Measurements from ENCODE around the gene PITHD1. TPM values are rescaled to one million over a fixed set of nuclear protein-coding genes. Genes with fewer than 3 reads are reported as not detected.
A peak's percentile ranks its signal among the peaks of the same experiment; 100 is the strongest.
"Not testable (repeated sequence)": the region's sequence is repeated elsewhere in the genome, so short reads cannot be mapped to it uniquely, and the experiment has no call there.

The PITHD1 gene
- total and polyA plus RNA-seq, 10 of the 15 experiments (the other 5 are each of a cell fraction or from before 2014, with no cell fraction given): 23.7 to 82.2 (median 67.0) TPM

DNA sequence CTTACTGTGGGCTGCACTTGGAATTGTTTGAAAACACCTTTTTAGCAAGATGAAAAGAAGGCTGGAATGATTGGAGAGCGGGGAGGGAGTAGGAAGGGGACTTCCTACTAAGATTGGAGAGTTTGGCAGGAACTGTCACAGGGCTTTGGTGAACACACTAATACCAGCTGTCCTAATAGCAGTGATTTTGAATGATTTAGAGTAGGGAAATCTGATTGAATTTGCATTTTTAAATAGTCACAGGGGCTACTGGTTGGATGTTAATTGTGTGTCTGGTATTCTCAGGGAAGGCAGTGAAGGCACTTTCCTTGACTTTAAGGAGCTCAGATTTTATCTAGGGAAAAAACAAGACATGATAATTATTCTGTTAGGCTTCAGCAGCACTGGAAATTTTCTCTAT, 49.5 kb downstream of the PITHD1 start:
- 93% methylated on average over 1 of the region's 1 CpG for WGBS (ENCODE audit: insufficient coverage, insufficient replicate concordance, low lambda C conversion rate, missing lambda C conversion rate)
- ChIA-PET RAD21 (ENCODE audit: unreplicated experiment) (interaction anchor here (1.6 kb wide), 1 partner anchor 11 kb away, joined by 5 read pairs; no protein-coding TSS in a partner anchor), POLR2A (interaction anchor here (1.5 kb wide), 1 partner anchor 82 kb away, joined by 3 read pairs; no protein-coding TSS in a partner anchor), SMC1A (ENCODE audit: uncharacterized antibody, unreplicated experiment) (interaction anchor here (1.0 to 1.4 kb wide), 3 partner anchors 11 to 21 kb away, joined by 3 read pairs; no protein-coding TSS in a partner anchor), CTCF (interaction anchor here (0.7 to 1.1 kb wide), 2 partner anchors 17 to 81 kb away, joined by 3 to 6 read pairs; no protein-coding TSS in a partner anchor)
- Histone ChIP-seq H3K4me2 (ENCODE audit: control insufficient read depth, insufficient read depth) (no peak overlapping the region), H3K79me2 (ENCODE audit: control insufficient read depth, insufficient read depth, low read length) (peaks cover 10% of the 10 kb centered on the region), H3K4me3 (no peak overlapping the region), H3K9me3 (replicated peaks; ENCODE audit: control insufficient read depth, insufficient read depth, low read length) (no peaks in the 10 kb centered on the region), H3K36me3 (ENCODE audit: control insufficient read depth in 2 of 2, insufficient read depth in 2 of 2, low read length in 1 of 2) (no peaks in the 10 kb centered on the region), H4K20me1 (ENCODE audit: control insufficient read depth, insufficient read depth) (no peaks in the 10 kb centered on the region), H3K4me1 (ENCODE audit: control insufficient read depth, insufficient read depth, low read length) (no peaks in the 10 kb centered on the region), H3K27ac (ENCODE audit: control insufficient read depth, insufficient read depth) (no peak overlapping the region), H3K9ac (ENCODE audit: control insufficient read depth, insufficient read depth, low read length) (no peak overlapping the region), H2AFZ (ENCODE audit: control insufficient read depth, low read depth, low read length) (no peak overlapping the region), H3K27me3 (replicated peaks in 1 of 2; ENCODE audit: control insufficient read depth in 2 of 2, insufficient read depth in 2 of 2, low read length in 1 of 2) (no peaks in the 10 kb centered on the region)
- no peak for TF ChIP-seq TCF7 (IDR thresholded peaks at IDR 0.05; ENCODE audit: borderline replicate concordance)
- TF ChIP-seq CHD4 (IDR thresholded peaks at IDR 0.05): no peak
- no peak for TF ChIP-seq JUNB (IDR thresholded peaks at IDR 0.05)
- DNase-seq (ENCODE audit: low read depth, low spot score) (no peak), ATAC-seq (no peak), FAIRE-seq (peak; percentile 13)
- no TSS peak for BruUV-seq (replicated peaks)
- in situ Hi-C loops (cut with MboI): no loop called here
- intact Hi-C loops (cut with micrococcal nuclease; ENCODE audit: unreplicated experiment): no loop called here

DNA sequence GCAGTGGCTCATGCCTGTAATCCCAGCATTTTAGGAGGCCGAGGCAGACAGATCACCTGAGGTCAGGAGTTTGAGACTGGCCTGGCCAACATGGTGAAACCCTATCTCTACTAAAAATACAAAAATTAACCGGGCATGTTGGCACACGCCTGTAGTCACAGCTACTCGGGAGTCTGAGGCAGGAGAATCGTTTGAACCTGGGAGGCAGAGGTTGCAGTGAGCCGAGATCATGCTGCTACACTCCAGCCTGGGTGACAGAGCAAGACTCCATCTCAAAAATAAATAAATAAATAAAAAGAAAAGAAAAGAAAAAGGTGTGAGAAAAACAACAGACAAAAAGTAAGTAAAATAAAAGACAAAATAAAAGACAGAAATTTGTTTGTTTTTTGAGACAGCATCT, 55.9 kb downstream of the PITHD1 start:
- H3K4me1 ChIP-seq (ENCODE audit: control insufficient read depth, insufficient read depth, low read length); H3K9ac ChIP-seq (ENCODE audit: control insufficient read depth, insufficient read depth, low read length); BruUV-seq (replicated peaks); H3K27me3 ChIP-seq (replicated peaks in 1 of 2; ENCODE audit: control insufficient read depth in 2 of 2, insufficient read depth in 2 of 2, low read length in 1 of 2); H3K9me3 ChIP-seq (replicated peaks; ENCODE audit: control insufficient read depth, insufficient read depth, low read length); H3K4me3 ChIP-seq; H3K27ac ChIP-seq (ENCODE audit: control insufficient read depth, insufficient read depth); in situ Hi-C loops (cut with MboI); H3K4me2 ChIP-seq (ENCODE audit: control insufficient read depth, insufficient read depth); FAIRE-seq; H4K20me1 ChIP-seq (ENCODE audit: control insufficient read depth, insufficient read depth); H3K79me2 ChIP-seq (ENCODE audit: control insufficient read depth, insufficient read depth, low read length); H3K36me3 ChIP-seq (ENCODE audit: control insufficient read depth in 2 of 2, insufficient read depth in 2 of 2, low read length in 1 of 2); DNase-seq (ENCODE audit: low read depth, low spot score); intact Hi-C loops (cut with micrococcal nuclease; ENCODE audit: unreplicated experiment); ATAC-seq: not testable (repeated sequence)
- RAD21 ChIA-PET (ENCODE audit: unreplicated experiment): interaction anchor here (0.8 to 1.5 kb wide), 2 partner anchors 23 to 82 kb away, joined by 3 to 5 read pairs; no protein-coding TSS in a partner anchor
- CTCF ChIA-PET: interaction anchor here (1.4 to 1.7 kb wide), 2 partner anchors 24 to 83 kb away, joined by 4 to 8 read pairs; no protein-coding TSS in a partner anchor
- SMC1A ChIA-PET (ENCODE audit: uncharacterized antibody, unreplicated experiment): interaction anchor here (1.0 to 1.2 kb wide), 4 partner anchors 8 to 82 kb away, joined by 3 read pairs; partner anchors contain the start of gene HMGCL
- peak overlapping the region; percentile 28; the same call in 1 of the 2 replicates for H2AFZ ChIP-seq (ENCODE audit: control insufficient read depth, low read depth, low read length)
- 46% methylated on average over 6 of the region's 6 CpGs for WGBS (ENCODE audit: insufficient coverage, insufficient replicate concordance, low lambda C conversion rate, missing lambda C conversion rate)
- POLR2A ChIA-PET: interaction anchor here (1.0 to 1.4 kb wide), 2 partner anchors 9 to 21 kb away, joined by 3 to 5 read pairs; partner anchors contain the start of gene HMGCL

Measured in GM12878 (cell line).